Esophagus squamous epithelium (tissue), 4 donors: Measurements from ENCODE around the gene BNC1.

Experiments
- CTCF ChIP-seq, 6 experiments: fragments of 450-650 bp in 4 of 6; fragments of 200-600 bp in 2 of 6; sonication (generic) in 2 of 6; IDR thresholded peaks; one replicate each; pipeline ENCODE4 v1.5.1; 2016 to 2019; ENCODE audit warnings: antibody characterized with exemption in 6 of 6, mild to moderate bottlenecking in 4 of 6, moderate library complexity in 4 of 6
- POLR2A ChIP-seq, 4 donors: fragments of 450-650 bp; IDR thresholded peaks; one replicate each; pipeline ENCODE4 v1.6.1; 2017; ENCODE audit warnings: antibody characterized with exemption in 4 of 4, mild to moderate bottlenecking in 4 of 4, moderate library complexity in 3 of 4

GRCh38 chr15:83283138-83283812, 1.2 kb downstream of the BNC1 start:
- TF ChIP-seq CTCF (IDR thresholded peaks at IDR 0.05) (no peak), POLR2A (IDR thresholded peaks at IDR 0.05) (no peak)
